Breast epithelium (tissue), 4 donors: Measurements from ENCODE around the gene KPNA1. TPM values are rescaled to one million over a fixed set of nuclear protein-coding genes. Genes with fewer than 3 reads are reported as not detected.

ENCODE experiments used
- DNase-seq, 2 donors: peaks; one replicate each; pipeline ENCODE4 v3.0.0-alpha.2; 2019; ENCODE audit warnings: low spot score in 2 of 2
- H3K27ac ChIP-seq, 2 donors: fragments of 200-600 bp; sonication (generic) in 1 of 2; one replicate each; pipeline ENCODE4 v1.5.1; 2016 to 2019; ENCODE audit warnings: mild to moderate bottlenecking in 1 of 2
- H3K27me3 ChIP-seq, 2 donors: fragments of 200-600 bp; sonication (generic) in 1 of 2; one replicate each; pipeline versions ENCODE4 v1.5.1 to v1.6.0; 2017 to 2019; ENCODE audit warnings: control low read depth in 1 of 2, mild to moderate bottlenecking in 1 of 2
- H3K36me3 ChIP-seq: fragments of 200-600 bp; one replicate; pipeline ENCODE4 v1.5.1; 2019
- H3K4me1 ChIP-seq, 2 donors: fragments of 200-600 bp; sonication (generic); one replicate each; pipeline ENCODE4 v1.5.1; 2016 to 2019; ENCODE audit warnings: control low read depth in 1 of 2
- H3K4me3 ChIP-seq, 3 donors: fragments of 200-600 bp; sonication (generic); 1 replicate in 2 of 3; 2 replicates in 1 of 3; pipeline ENCODE4 v1.5.1; 2016 to 2019; ENCODE audit warnings: mild to moderate bottlenecking in 3 of 3, moderate library complexity in 2 of 3
- H3K9me3 ChIP-seq, 2 donors: fragments of 200-600 bp; sonication (generic) in 1 of 2; one replicate each; pipeline ENCODE4 v1.5.1; 2016 to 2019; ENCODE audit warnings: control low read depth in 1 of 2
- POLR2A ChIP-seq: fragments of 450-650 bp; IDR thresholded peaks from one replicate; pipeline ENCODE4 v1.6.1; 2016; ENCODE audit warnings: antibody characterized with exemption, mild to moderate bottlenecking, moderate library complexity
- POLR2AphosphoS5 ChIP-seq, 3 donors: sonication (generic); formaldehyde crosslinking; IDR thresholded peaks; one replicate each; pipeline ENCODE4 v1.6.1; 2017; ENCODE audit warnings: antibody characterized with exemption in 3 of 3
- intact Hi-C: fragments of 100-400 bp; cut with DNase I; formaldehyde crosslinking; loops from one replicate; pipeline ENCODE4 v1.15.1; 2023; ENCODE audit warnings: low total_unique reads
- total RNA-seq, 3 donors: library from RNA; depleted of rRNA; stranded (reverse); fragments of >200 nt; gene quantifications; one replicate each; pipeline ENCODE4 v1.1.0, GENCODE V29; 2016
- TF ChIP-seq, protein P1 (sequence below), 3 donors: fragments of 450-650 bp; IDR thresholded peaks; one replicate each; pipeline ENCODE4 v1.5.1; 2016 to 2017; ENCODE audit warnings: antibody characterized with exemption in 3 of 3, mild to moderate bottlenecking in 3 of 3, moderate library complexity in 3 of 3

The KPNA1 gene
- total RNA-seq, 3 donors from 2014 or later = 40.3 to 51.7 (median 42.4) TPM

GRCh38 chr3:122395582-122395981, 119.2 kb downstream of the KPNA1 start:
- DNase-seq = no peak
- Histone ChIP-seq H3K36me3 (no peaks in the 10 kb centered on the region), H3K27me3 (no peaks in the 10 kb centered on the region), H3K4me3 (no peak overlapping the region), H3K4me1 (no peaks in the 10 kb centered on the region), H3K9me3 (no peaks in the 10 kb centered on the region), H3K27ac (no peak overlapping the region)
- intact Hi-C loops = no loop called here
- TF ChIP-seq POLR2AphosphoS5 (IDR thresholded peaks at IDR 0.05) = no peak
- TF ChIP-seq, protein P1, sequence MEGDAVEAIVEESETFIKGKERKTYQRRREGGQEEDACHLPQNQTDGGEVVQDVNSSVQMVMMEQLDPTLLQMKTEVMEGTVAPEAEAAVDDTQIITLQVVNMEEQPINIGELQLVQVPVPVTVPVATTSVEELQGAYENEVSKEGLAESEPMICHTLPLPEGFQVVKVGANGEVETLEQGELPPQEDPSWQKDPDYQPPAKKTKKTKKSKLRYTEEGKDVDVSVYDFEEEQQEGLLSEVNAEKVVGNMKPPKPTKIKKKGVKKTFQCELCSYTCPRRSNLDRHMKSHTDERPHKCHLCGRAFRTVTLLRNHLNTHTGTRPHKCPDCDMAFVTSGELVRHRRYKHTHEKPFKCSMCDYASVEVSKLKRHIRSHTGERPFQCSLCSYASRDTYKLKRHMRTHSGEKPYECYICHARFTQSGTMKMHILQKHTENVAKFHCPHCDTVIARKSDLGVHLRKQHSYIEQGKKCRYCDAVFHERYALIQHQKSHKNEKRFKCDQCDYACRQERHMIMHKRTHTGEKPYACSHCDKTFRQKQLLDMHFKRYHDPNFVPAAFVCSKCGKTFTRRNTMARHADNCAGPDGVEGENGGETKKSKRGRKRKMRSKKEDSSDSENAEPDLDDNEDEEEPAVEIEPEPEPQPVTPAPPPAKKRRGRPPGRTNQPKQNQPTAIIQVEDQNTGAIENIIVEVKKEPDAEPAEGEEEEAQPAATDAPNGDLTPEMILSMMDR (IDR thresholded peaks at IDR 0.05) = no peak
- TF ChIP-seq POLR2A = no peak

GRCh38 chr3:122394173-122394572, 120.6 kb downstream of the KPNA1 start:
- intact Hi-C loops = no loop called here

GRCh38 chr3:122392868-122393844, 121.6 kb downstream of the KPNA1 start:
- Histone ChIP-seq H3K27ac (no peak overlapping the region), H3K27me3 (no peaks in the 10 kb centered on the region), H3K4me3 (no peak overlapping the region), H3K36me3 (no peaks in the 10 kb centered on the region), H3K4me1 (no peaks in the 10 kb centered on the region), H3K9me3 (no peaks in the 10 kb centered on the region)
- TF ChIP-seq POLR2A = no peak
- TF ChIP-seq POLR2AphosphoS5 (IDR thresholded peaks at IDR 0.05) = no peak
- TF ChIP-seq, protein P1 (IDR thresholded peaks at IDR 0.05) = peak; percentile 28 to 59 (median 58)
- DNase-seq = no peak
- intact Hi-C loops = no loop called here

More at GRCh38 chr3:122394173-122394572, 120.6 kb downstream of the KPNA1 start:
- Histone ChIP-seq H3K9me3 (no peaks in the 10 kb centered on the region), H3K4me1 (no peaks in the 10 kb centered on the region), H3K36me3 (no peaks in the 10 kb centered on the region), H3K27me3 (no peaks in the 10 kb centered on the region), H3K27ac (no peak overlapping the region), H3K4me3 (no peak overlapping the region)
- no peak for TF ChIP-seq POLR2AphosphoS5 (IDR thresholded peaks at IDR 0.05)
- TF ChIP-seq, protein P1 (IDR thresholded peaks at IDR 0.05) = no peak
- no peak for TF ChIP-seq POLR2A
- DNase-seq = no peak

- H3K9me3 ChIP-seq = no peaks in the 10 kb centered on the region
- H3K4me1 ChIP-seq = no peaks in the 10 kb centered on the region
- TF ChIP-seq, protein P1 (IDR thresholded peaks at IDR 0.05) = no peak
- TF ChIP-seq POLR2AphosphoS5 (IDR thresholded peaks at IDR 0.05) (no peak), POLR2A (no peak)
- H3K36me3 ChIP-seq = no peaks in the 10 kb centered on the region
- no peak overlapping the region for H3K27ac ChIP-seq
- no peak for DNase-seq
- intact Hi-C loops = no loop called here
- no peaks in the 10 kb centered on the region for H3K27me3 ChIP-seq
- no peak overlapping the region for H3K4me3 ChIP-seq
These were observed 122.9 kb downstream of the KPNA1 start for GRCh38 chr3:122391681-122392446.
